ENCODE results near the gene TPST1. TPM values are rescaled to one million over a fixed set of nuclear protein-coding genes. Genes with fewer than 3 reads are reported as not detected.

The TPST1 gene
- total and polyA plus RNA-seq, 4 donors, result 7.2 to 56.7 (median 34.5) TPM

DNA sequence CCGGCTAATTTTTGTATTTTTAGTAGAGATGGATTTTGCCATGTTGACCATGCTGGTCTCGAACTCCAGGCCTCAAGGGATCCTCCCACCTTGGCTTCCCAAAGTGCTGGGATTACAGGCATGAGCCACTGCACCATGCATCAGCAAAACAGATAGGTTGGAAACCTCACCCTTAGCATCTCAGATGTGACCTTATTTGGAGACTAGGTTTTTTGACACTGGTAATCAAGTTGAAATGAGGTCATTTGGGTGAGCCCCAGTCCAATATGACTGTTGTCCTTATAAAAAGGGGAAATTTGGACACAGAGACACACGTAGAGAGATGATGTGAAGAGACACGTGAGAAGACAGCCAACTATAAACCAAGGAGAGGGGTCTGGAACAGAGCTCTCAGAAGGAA lies 42.5 kb upstream of the TPST1 start:
- H3K4me1 ChIP-seq (ENCODE audit: control insufficient read depth in 5 of 5, insufficient read depth in 5 of 5, low read length in 5 of 5), result peaks cover 0 to under 1% (median 0%) of the 10 kb centered on the region in 5 donors
- no peak for DNase-seq
- H3K27ac ChIP-seq (ENCODE audit: low read depth in 1 of 2, low read length in 1 of 2), result no peak overlapping the region
- no peak for ATAC-seq (ENCODE audit: insufficient read depth, low FRiP score)
- no peak overlapping the region for H3K9ac ChIP-seq (ENCODE audit: insufficient read depth in 1 of 2, low read length in 2 of 2)
- H3K9me3 ChIP-seq (ENCODE audit: control insufficient read depth in 4 of 4, insufficient read depth in 3 of 4, low read length in 3 of 4), result no peaks in the 10 kb centered on the region
- H3K4me3 ChIP-seq, result no peak overlapping the region
- peaks cover 3 to 8% (median 5%) of the 10 kb centered on the region in 4 donors for H3K36me3 ChIP-seq (ENCODE audit: control insufficient read depth in 4 of 4, insufficient read depth in 4 of 4, low read length in 4 of 4)
- no peaks in the 10 kb centered on the region for H3K27me3 ChIP-seq (ENCODE audit: control insufficient read depth in 3 of 3, insufficient read depth in 3 of 3, low read length in 2 of 3)
- 90% methylated on average over 4 of the region's 4 CpGs for WGBS, 2 donors
- TF ChIP-seq CTCF (IDR thresholded peaks at IDR 0.05; ENCODE audit: control extremely low read depth, extremely low read depth), result no peak

GRCh38 chr7:66163186-66163610 lies 41.9 kb upstream of the TPST1 start:
- TF ChIP-seq CTCF (IDR thresholded peaks at IDR 0.05; ENCODE audit: control extremely low read depth, extremely low read depth), result no peak
- peaks cover 3 to 5% (median 5%) of the 10 kb centered on the region in 4 donors for H3K36me3 ChIP-seq (ENCODE audit: control insufficient read depth in 4 of 4, insufficient read depth in 4 of 4, low read length in 4 of 4)

GRCh38 chr7:66164356-66164755 lies 40.8 kb upstream of the TPST1 start:
- WGBS, 2 donors, result 89 to 94% methylated on average over 7 of the region's 7 CpGs
- H3K9me3 ChIP-seq (ENCODE audit: control insufficient read depth in 4 of 4, insufficient read depth in 3 of 4, low read length in 3 of 4), result no peaks in the 10 kb centered on the region
- DNase-seq (no peak), ATAC-seq (ENCODE audit: insufficient read depth, low FRiP score) (no peak)
- H3K4me1 ChIP-seq (ENCODE audit: control insufficient read depth in 5 of 5, insufficient read depth in 5 of 5, low read length in 5 of 5), result peaks cover 0 to 6% (median 0%) of the 10 kb centered on the region in 5 donors
- H3K27me3 ChIP-seq (ENCODE audit: control insufficient read depth in 3 of 3, insufficient read depth in 3 of 3, low read length in 2 of 3), result no peaks in the 10 kb centered on the region
- no peaks in the 10 kb centered on the region for H3K36me3 ChIP-seq (ENCODE audit: control insufficient read depth in 4 of 4, insufficient read depth in 4 of 4, low read length in 4 of 4)
- no peak overlapping the region for H3K9ac ChIP-seq (ENCODE audit: insufficient read depth in 1 of 2, low read length in 2 of 2)
- no peak overlapping the region for H3K4me3 ChIP-seq
- no peak for TF ChIP-seq CTCF (IDR thresholded peaks at IDR 0.05; ENCODE audit: control extremely low read depth, extremely low read depth)
- no peak overlapping the region for H3K27ac ChIP-seq (ENCODE audit: low read depth in 1 of 2, low read length in 1 of 2)

More at GRCh38 chr7:66163186-66163610, 41.9 kb upstream of the TPST1 start:
- peaks cover 0 to 6% (median 0%) of the 10 kb centered on the region in 5 donors for H3K4me1 ChIP-seq (ENCODE audit: control insufficient read depth in 5 of 5, insufficient read depth in 5 of 5, low read length in 5 of 5)
- no peak for ATAC-seq (ENCODE audit: insufficient read depth, low FRiP score)
- 87 to 94% methylated on average over 1 of the region's 1 CpG for WGBS, 2 donors
- no peak overlapping the region for H3K9ac ChIP-seq (ENCODE audit: insufficient read depth in 1 of 2, low read length in 2 of 2)
- no peaks in the 10 kb centered on the region for H3K27me3 ChIP-seq (ENCODE audit: control insufficient read depth in 3 of 3, insufficient read depth in 3 of 3, low read length in 2 of 3)
- no peak for DNase-seq
- H3K4me3 ChIP-seq, result no peak overlapping the region
- H3K9me3 ChIP-seq (ENCODE audit: control insufficient read depth in 4 of 4, insufficient read depth in 3 of 4, low read length in 3 of 4), result no peaks in the 10 kb centered on the region
- no peak overlapping the region for H3K27ac ChIP-seq (ENCODE audit: low read depth in 1 of 2, low read length in 1 of 2)

Measured in lung (tissue), 12 donors.